ENCODE data around the gene CNN3. TPM values are rescaled to one million over a fixed set of nuclear protein-coding genes. Genes with fewer than 3 reads are reported as not detected.

CNN3 gene
- total and polyA plus RNA-seq, 5 donors from 2014 or later, result 1.00 to 8.7 (median 2.6) TPM

- H3K4me1 ChIP-seq (ENCODE audit: control insufficient read depth, insufficient read depth, low read length, poor library complexity, severe bottlenecking), result no peaks in the 10 kb centered on the region
- Mint-ChIP-seq H3K27me3 (peaks cover 13% of the 10 kb centered on the region), H3K4me3 (no peak overlapping the region), H3K4me1 (no peaks in the 10 kb centered on the region), H3K9me3 (no peaks in the 10 kb centered on the region), H3K27ac (no peak overlapping the region), H3K36me3 (no peaks in the 10 kb centered on the region)
- H3K27ac ChIP-seq (ENCODE audit: insufficient read depth, low read length, poor library complexity, severe bottlenecking), result no peak overlapping the region
- H3K9me3 ChIP-seq (ENCODE audit: control insufficient read depth in 2 of 2, low read length in 2 of 2), result no peaks in the 10 kb centered on the region
- DNase-seq (no peak), ATAC-seq (ENCODE audit: low read depth in 2 of 2) (no peak)
- peaks cover 9% of the 10 kb centered on the region for H3K27me3 ChIP-seq (ENCODE audit: control insufficient read depth, insufficient read depth, low read length)
- no peak overlapping the region for H3K4me3 ChIP-seq (ENCODE audit: low read depth, low read length)
- H3K36me3 ChIP-seq (ENCODE audit: control insufficient read depth, insufficient read depth, low read length), result no peaks in the 10 kb centered on the region
Measured at GRCh38 chr1:94865360-94865759, 61.5 kb downstream of the CNN3 start.

- Histone ChIP-seq H3K4me1 (ENCODE audit: control insufficient read depth, insufficient read depth, low read length, poor library complexity, severe bottlenecking) (no peaks in the 10 kb centered on the region), H3K27ac (ENCODE audit: insufficient read depth, low read length, poor library complexity, severe bottlenecking) (no peak overlapping the region), H3K27me3 (ENCODE audit: control insufficient read depth, insufficient read depth, low read length) (peaks cover 6% of the 10 kb centered on the region), H3K9me3 (ENCODE audit: control insufficient read depth in 2 of 2, low read length in 2 of 2) (no peaks in the 10 kb centered on the region), H3K36me3 (ENCODE audit: control insufficient read depth, insufficient read depth, low read length) (no peaks in the 10 kb centered on the region), H3K4me3 (ENCODE audit: low read depth, low read length) (no peak overlapping the region)
- Mint-ChIP-seq H3K4me3 (no peak overlapping the region), H3K36me3 (no peaks in the 10 kb centered on the region), H3K27ac (no peak overlapping the region), H3K9me3 (peaks cover 0 to 1% (median 0%) of the 10 kb centered on the region in 7 donors), H3K4me1 (no peaks in the 10 kb centered on the region), H3K27me3 (peaks cover 19% of the 10 kb centered on the region)
- ATAC-seq (ENCODE audit: low read depth in 2 of 2) (no peak), DNase-seq (no peak)
Measured at GRCh38 chr1:94864821-94865220, 62.1 kb downstream of the CNN3 start.

GRCh38 chr1:94863919-94864318 is 63.0 kb downstream of the CNN3 start:
- no peaks in the 10 kb centered on the region for H3K36me3 ChIP-seq (ENCODE audit: control insufficient read depth, insufficient read depth, low read length)
- Mint-ChIP-seq H3K4me3 (no peak overlapping the region), H3K27me3 (peaks cover 12% of the 10 kb centered on the region), H3K4me1 (no peaks in the 10 kb centered on the region), H3K36me3 (no peaks in the 10 kb centered on the region), H3K27ac (no peak overlapping the region), H3K9me3 (peaks cover 0 to 1% (median 0%) of the 10 kb centered on the region in 7 donors)
- no peaks in the 10 kb centered on the region for H3K9me3 ChIP-seq (ENCODE audit: control insufficient read depth in 2 of 2, low read length in 2 of 2)
- ATAC-seq (ENCODE audit: low read depth in 2 of 2) (no peak), DNase-seq (no peak)
- no peaks in the 10 kb centered on the region for H3K4me1 ChIP-seq (ENCODE audit: control insufficient read depth, insufficient read depth, low read length, poor library complexity, severe bottlenecking)
- no peak overlapping the region for H3K27ac ChIP-seq (ENCODE audit: insufficient read depth, low read length, poor library complexity, severe bottlenecking)
- no peak overlapping the region for H3K4me3 ChIP-seq (ENCODE audit: low read depth, low read length)
- H3K27me3 ChIP-seq (ENCODE audit: control insufficient read depth, insufficient read depth, low read length), result peaks cover 2% of the 10 kb centered on the region

GRCh38 chr1:94863297-94863911 is 63.5 kb downstream of the CNN3 start:
- Mint-ChIP-seq H3K36me3 (no peaks in the 10 kb centered on the region), H3K9me3 (peaks cover 0 to 1% (median 0%) of the 10 kb centered on the region in 7 donors), H3K4me3 (no peak overlapping the region), H3K27ac (no peak overlapping the region), H3K4me1 (no peaks in the 10 kb centered on the region), H3K27me3 (peaks cover 8% of the 10 kb centered on the region)
- H3K36me3 ChIP-seq (ENCODE audit: control insufficient read depth, insufficient read depth, low read length), result no peaks in the 10 kb centered on the region
- H3K4me3 ChIP-seq (ENCODE audit: low read depth, low read length), result no peak overlapping the region
- ATAC-seq (ENCODE audit: low read depth in 2 of 2) (no peak), DNase-seq (no peak)
- H3K27ac ChIP-seq (ENCODE audit: insufficient read depth, low read length, poor library complexity, severe bottlenecking), result no peak overlapping the region
- H3K27me3 ChIP-seq (ENCODE audit: control insufficient read depth, insufficient read depth, low read length), result peaks cover 2% of the 10 kb centered on the region
- no peaks in the 10 kb centered on the region for H3K9me3 ChIP-seq (ENCODE audit: control insufficient read depth in 2 of 2, low read length in 2 of 2)
- H3K4me1 ChIP-seq (ENCODE audit: control insufficient read depth, insufficient read depth, low read length, poor library complexity, severe bottlenecking), result no peaks in the 10 kb centered on the region

- H3K4me3 Mint-ChIP-seq, result no peak overlapping the region
- DNase-seq, result no peak
- H3K36me3 ChIP-seq (ENCODE audit: control insufficient read depth, insufficient read depth, low read length), result no peaks in the 10 kb centered on the region
- no peaks in the 10 kb centered on the region for H3K36me3 Mint-ChIP-seq
- no peak overlapping the region for H3K27ac Mint-ChIP-seq
- no peak overlapping the region for H3K27ac ChIP-seq (ENCODE audit: insufficient read depth, low read length, poor library complexity, severe bottlenecking)
- peaks cover 8% of the 10 kb centered on the region for H3K27me3 Mint-ChIP-seq
- peaks cover 0 to 1% (median 0%) of the 10 kb centered on the region in 7 donors for H3K9me3 Mint-ChIP-seq
- H3K4me1 Mint-ChIP-seq, result no peaks in the 10 kb centered on the region
- no peak overlapping the region for H3K4me3 ChIP-seq (ENCODE audit: low read depth, low read length)
- no peaks in the 10 kb centered on the region for H3K9me3 ChIP-seq (ENCODE audit: control insufficient read depth in 2 of 2, low read length in 2 of 2)
- H3K27me3 ChIP-seq (ENCODE audit: control insufficient read depth, insufficient read depth, low read length), result peaks cover 2% of the 10 kb centered on the region
- no peaks in the 10 kb centered on the region for H3K4me1 ChIP-seq (ENCODE audit: control insufficient read depth, insufficient read depth, low read length, poor library complexity, severe bottlenecking)
- no peak for ATAC-seq (ENCODE audit: low read depth in 2 of 2)
Measured at GRCh38 chr1:94862718-94863117, 64.2 kb downstream of the CNN3 start.

- Histone ChIP-seq H3K27ac (ENCODE audit: insufficient read depth, low read length, poor library complexity, severe bottlenecking) (no peak overlapping the region), H3K9me3 (ENCODE audit: control insufficient read depth in 2 of 2, low read length in 2 of 2) (no peaks in the 10 kb centered on the region), H3K4me3 (ENCODE audit: low read depth, low read length) (no peak overlapping the region), H3K4me1 (ENCODE audit: control insufficient read depth, insufficient read depth, low read length, poor library complexity, severe bottlenecking) (peaks cover 4% of the 10 kb centered on the region), H3K36me3 (ENCODE audit: control insufficient read depth, insufficient read depth, low read length) (no peaks in the 10 kb centered on the region), H3K27me3 (ENCODE audit: control insufficient read depth, insufficient read depth, low read length) (no peaks in the 10 kb centered on the region)
- no peak for DNase-seq
- Mint-ChIP-seq H3K9me3 (peaks cover 0 to 1% (median 0%) of the 10 kb centered on the region in 7 donors), H3K4me3 (no peak overlapping the region), H3K4me1 (no peaks in the 10 kb centered on the region), H3K36me3 (no peaks in the 10 kb centered on the region), H3K27ac (no peak overlapping the region), H3K27me3 (peaks cover 8% of the 10 kb centered on the region)
- no peak for ATAC-seq (ENCODE audit: low read depth in 2 of 2)
Measured at GRCh38 chr1:94859174-94859573, 67.7 kb downstream of the CNN3 start.

- Mint-ChIP-seq H3K36me3 (no peaks in the 10 kb centered on the region), H3K4me1 (no peaks in the 10 kb centered on the region), H3K27me3 (peaks cover 8% of the 10 kb centered on the region), H3K27ac (no peak overlapping the region), H3K9me3 (peaks cover 0 to 1% (median 0%) of the 10 kb centered on the region in 7 donors), H3K4me3 (no peak overlapping the region)
- no peak for DNase-seq
- peaks cover 5% of the 10 kb centered on the region for H3K27me3 ChIP-seq (ENCODE audit: control insufficient read depth, insufficient read depth, low read length)
- no peak overlapping the region for H3K4me3 ChIP-seq (ENCODE audit: low read depth, low read length)
- H3K27ac ChIP-seq (ENCODE audit: insufficient read depth, low read length, poor library complexity, severe bottlenecking), result no peak overlapping the region
- H3K36me3 ChIP-seq (ENCODE audit: control insufficient read depth, insufficient read depth, low read length), result no peaks in the 10 kb centered on the region
- no peaks in the 10 kb centered on the region for H3K9me3 ChIP-seq (ENCODE audit: control insufficient read depth in 2 of 2, low read length in 2 of 2)
- H3K4me1 ChIP-seq (ENCODE audit: control insufficient read depth, insufficient read depth, low read length, poor library complexity, severe bottlenecking), result peaks cover 4% of the 10 kb centered on the region
- ATAC-seq (ENCODE audit: low read depth in 2 of 2), result no peak
Measured at GRCh38 chr1:94858276-94858675, 68.6 kb downstream of the CNN3 start.

- Histone ChIP-seq H3K9me3 (ENCODE audit: control insufficient read depth in 2 of 2, low read length in 2 of 2) (no peaks in the 10 kb centered on the region), H3K27ac (ENCODE audit: insufficient read depth, low read length, poor library complexity, severe bottlenecking) (no peak overlapping the region)
- no peak overlapping the region for H3K27ac Mint-ChIP-seq
Measured at GRCh38 chr1:94856868-94857267, 70.0 kb downstream of the CNN3 start.

More at GRCh38 chr1:94856868-94857267, 70.0 kb downstream of the CNN3 start:
- Mint-ChIP-seq H3K4me3 (no peak overlapping the region), H3K4me1 (no peaks in the 10 kb centered on the region), H3K27me3 (peaks cover 8% of the 10 kb centered on the region), H3K9me3 (peaks cover 0 to 1% (median 0%) of the 10 kb centered on the region in 7 donors), H3K36me3 (no peaks in the 10 kb centered on the region)
- ATAC-seq (ENCODE audit: low read depth in 2 of 2) (no peak), DNase-seq (no peak)
- H3K36me3 ChIP-seq (ENCODE audit: control insufficient read depth, insufficient read depth, low read length), result no peaks in the 10 kb centered on the region
- no peak overlapping the region for H3K4me3 ChIP-seq (ENCODE audit: low read depth, low read length)
- H3K4me1 ChIP-seq (ENCODE audit: control insufficient read depth, insufficient read depth, low read length, poor library complexity, severe bottlenecking), result peaks cover 4% of the 10 kb centered on the region
- H3K27me3 ChIP-seq (ENCODE audit: control insufficient read depth, insufficient read depth, low read length), result peaks cover 7% of the 10 kb centered on the region

Measured in CD4-positive, CD25-positive, alpha-beta regulatory T cell (primary cell).